B cell (primary cell): Measurements from ENCODE around the gene CBARP. TPM values are rescaled to one million over a fixed set of nuclear protein-coding genes. Genes with fewer than 3 reads are reported as not detected.

Experiments used
- ATAC-seq: fragments of 200-7000 bp; cut with Tn5 transposase; one replicate; pipeline ENCODE4 v1.10.0; 2021; ENCODE audit warnings: low read depth, mild to moderate bottlenecking, moderate number of reproducible peaks, moderate library complexity
- CTCF ChIA-PET: fragments of 350-600 bp; sonication (Branson Sonifier 250); formaldehyde crosslinking; loops from one replicate; lab custom pipeline; 2021; ENCODE audit warnings: antibody characterized with exemption, inconsistent platforms; lab: Charles Lee
- POLR2A ChIA-PET: fragments of 350-600 bp; sonication (Branson Sonifier 250); formaldehyde crosslinking; loops from one replicate; lab custom pipeline; 2021; ENCODE audit warnings: antibody characterized with exemption; lab: Charles Lee
- DNase-seq: peaks from one replicate; pipeline ENCODE4 v3.0.0; 2013
- H2AFZ ChIP-seq: 2 replicates; pipeline ENCODE4 v1.6.1; 2012; ENCODE audit warnings: mild to moderate bottlenecking, low read depth, low read length; ENCODE audit not compliant: insufficient read depth, poor library complexity, severe bottlenecking
- H3K27ac ChIP-seq, 2 donors: 1 replicate in 1 of 2; 2 replicates in 1 of 2; pipeline ENCODE4 v1.5.1; 2012 to 2013; ENCODE audit warnings: low read length in 2 of 2, mild to moderate bottlenecking in 2 of 2, moderate library complexity in 1 of 2
- H3K27me3 ChIP-seq, 4 experiments: fragments of 200-600 bp in 1 of 4; sonication (generic) in 1 of 4; replicated peaks in 1 of 4; 1 replicate in 2 of 4; 2 replicates in 2 of 4; pipeline versions ENCODE4 v1.6.1 to v1.7.0; 2013 to 2016; ENCODE audit warnings: low read length in 3 of 4, mild to moderate bottlenecking in 2 of 4, mixed read lengths in 1 of 4, moderate library complexity in 1 of 4; ENCODE audit not compliant: insufficient read depth in 4 of 4, control insufficient read depth in 3 of 4; ENCODE audit errors: control extremely low read depth in 1 of 4
- H3K36me3 ChIP-seq, 2 experiments: replicated peaks in 1 of 2; 1 replicate in 1 of 2; 2 replicates in 1 of 2; pipeline versions ENCODE4 v1.6.1 to v1.7.1; 2013; ENCODE audit warnings: low read length in 1 of 2; ENCODE audit not compliant: insufficient read depth in 2 of 2, control insufficient read depth in 1 of 2; ENCODE audit errors: control extremely low read depth in 1 of 2, extremely low read depth in 1 of 2
- H3K4me1 ChIP-seq, 2 donors: fragments of 200-600 bp in 1 of 2; sonication (generic) in 1 of 2; 1 replicate in 1 of 2; 2 replicates in 1 of 2; pipeline versions ENCODE4 v1.5.1 to v1.6.1; 2013 to 2017; ENCODE audit warnings: low read length in 2 of 2; ENCODE audit not compliant: control insufficient read depth in 2 of 2, insufficient read depth in 2 of 2
- H3K4me2 ChIP-seq: replicated peaks from 2 replicates; pipeline ENCODE3; 2012; ENCODE audit warnings: mild to moderate bottlenecking, low read depth, low read length; ENCODE audit not compliant: poor library complexity, severe bottlenecking
- H3K4me3 ChIP-seq, 5 experiments: fragments of 200-600 bp in 1 of 5; sonication (generic) in 1 of 5; 1 replicate in 3 of 5; 2 replicates in 2 of 5; pipeline versions ENCODE4 v1.5.1 to v1.7.0; 2011 to 2016; ENCODE audit warnings: low read length in 4 of 5, mild to moderate bottlenecking in 4 of 5, low read depth in 2 of 5, control low read depth in 1 of 5, moderate library complexity in 1 of 5; ENCODE audit not compliant: insufficient read depth in 1 of 5; ENCODE audit errors: control extremely low read depth in 1 of 5, extremely low read depth in 1 of 5
- H3K79me2 ChIP-seq: fragments of 200-600 bp; sonication (generic); one replicate; pipeline ENCODE4 v1.6.0; 2016; ENCODE audit warnings: low read length; ENCODE audit not compliant: control insufficient read depth, insufficient read depth
- H3K9ac ChIP-seq: fragments of 200-600 bp; sonication (generic); 2 replicates; pipeline ENCODE4 v1.6.1; 2017; ENCODE audit warnings: mild to moderate bottlenecking, low read length, moderate library complexity
- H3K9me3 ChIP-seq, 3 donors: one replicate each; pipeline versions ENCODE4 v1.6.1 to v1.7.1; 2013; ENCODE audit warnings: low read length in 2 of 3; ENCODE audit not compliant: control insufficient read depth in 2 of 3, insufficient read depth in 1 of 3; ENCODE audit errors: control extremely low read depth in 1 of 3
- H4K20me1 ChIP-seq: 2 replicates; pipeline ENCODE4 v1.6.0; 2012; ENCODE audit warnings: mild to moderate bottlenecking, low read length; ENCODE audit not compliant: insufficient read depth, control insufficient read depth, poor library complexity, severe bottlenecking
- H3K27ac Mint-ChIP-seq: one replicate; pipeline ENCODE4 v1.8.0; 2021; ENCODE audit warnings: mixed read lengths
- H3K27me3 Mint-ChIP-seq: one replicate; pipeline ENCODE4 v1.8.0; 2021; ENCODE audit warnings: mixed read lengths
- H3K4me1 Mint-ChIP-seq: one replicate; pipeline ENCODE4 v1.8.0; 2021; ENCODE audit warnings: mixed read lengths
- H3K4me3 Mint-ChIP-seq: one replicate; pipeline ENCODE4 v1.8.0; 2021; ENCODE audit warnings: mixed read lengths
- H3K9me3 Mint-ChIP-seq: one replicate; pipeline ENCODE4 v1.8.0; 2022; ENCODE audit warnings: mixed read lengths; ENCODE audit not compliant: insufficient read depth
- EZH2 ChIP-seq: IDR thresholded peaks from 2 replicates; pipeline ENCODE4 v1.6.1; 2012; ENCODE audit warnings: borderline replicate concordance, low read depth, mild to moderate bottlenecking, moderate library complexity, low read length; ENCODE audit not compliant: insufficient read depth, poor library complexity, severe bottlenecking
- WGBS: methylation state at CpG from one replicate; pipeline ENCODE4 v1.1.5; 2013; ENCODE audit warnings: missing lambda C conversion rate; ENCODE audit not compliant: insufficient coverage; 5-methylcytosine and 5-hydroxymethylcytosine counted together
- intact Hi-C: fragments of 100-400 bp; cut with micrococcal nuclease; formaldehyde crosslinking; loops from one replicate; pipeline ENCODE4 v1.10.0; 2022
- polyA plus RNA-seq: library from polyadenylated mRNA; depleted of rRNA; stranded (reverse); fragments of >200 nt; gene quantifications from 2 replicates; pipeline ENCODE4 v1.2.3, GENCODE V29; 2012
- total RNA-seq, 2 donors: library from RNA; stranded (reverse); fragments of 120-200 nt in 1 of 2; gene quantifications; 1 replicate in 1 of 2; 2 replicates in 1 of 2; pipeline versions ENCODE4 v1.2.3 to v1.2.4, GENCODE V29; 2013 to 2022
- TF ChIP-seq, protein P1 (sequence below): fragments of 200-600 bp; IDR thresholded peaks from one replicate; pipeline ENCODE4 v1.8.0; 2022; ENCODE audit warnings: antibody characterized with exemption, mild to moderate bottlenecking

The CBARP gene
- total and polyA plus RNA-seq, 2 donors (not counting 1 experiment from before 2014, with no cell fraction given): not detected

DNA sequence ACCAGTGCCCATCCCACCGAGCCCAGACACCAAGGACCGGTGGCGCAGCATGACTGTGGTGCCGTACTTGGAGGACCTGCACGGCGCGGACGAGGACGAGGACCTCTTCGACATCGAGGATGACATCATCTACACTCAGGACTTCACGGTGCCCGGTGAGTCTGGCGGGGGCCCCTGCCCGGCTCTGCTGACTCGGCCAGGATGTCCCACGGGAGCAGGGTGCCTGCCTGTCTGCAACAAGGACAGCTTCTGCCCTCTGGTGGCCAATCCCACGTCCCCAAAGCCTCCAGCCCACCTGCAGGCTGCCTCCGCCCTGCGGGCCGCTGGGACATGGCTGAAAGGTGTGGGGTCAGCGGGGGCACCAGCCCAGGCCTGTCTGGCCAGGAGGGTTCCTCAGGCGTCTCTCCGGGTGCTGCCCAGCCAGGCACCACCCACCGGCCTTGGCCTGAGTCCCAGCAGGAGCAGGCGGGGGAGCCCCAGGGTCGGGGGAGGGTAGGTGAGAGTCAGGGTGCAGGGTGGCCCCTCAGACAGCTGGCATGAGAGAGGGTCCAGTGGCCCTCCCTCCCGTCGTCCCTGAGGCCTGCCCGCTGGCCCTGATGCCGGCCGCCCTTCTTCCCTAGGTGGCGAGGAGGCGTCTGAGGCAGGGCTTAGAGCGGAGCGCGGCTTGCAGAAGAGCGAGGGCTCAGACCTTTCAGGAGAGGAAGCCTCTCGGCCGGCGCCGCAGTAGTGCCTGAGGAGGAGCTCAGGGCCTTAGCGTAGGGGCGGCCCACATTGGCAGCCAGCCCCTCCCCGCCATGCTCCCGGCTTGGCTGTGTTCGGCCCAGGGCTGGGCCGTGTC, 14.6 kb downstream of the CBARP start:
- CTCF ChIA-PET: interaction anchor here (1.0 to 1.9 kb wide), 4 partner anchors 10 to 239 kb away, joined by 3 to 6 read pairs (median 4); partner anchors contain the start of genes ATP5F1D and WDR18
- intact Hi-C loops: no loop called here
- Mint-ChIP-seq H3K27ac (no peak overlapping the region), H3K4me3 (no peak overlapping the region), H3K9me3 (no peaks in the 10 kb centered on the region), H3K4me1 (peaks cover 2% of the 10 kb centered on the region), H3K27me3 (no peaks in the 10 kb centered on the region)
- H4K20me1 ChIP-seq: peaks cover 44% of the 10 kb centered on the region
- DNase-seq (peak; percentile 56), ATAC-seq (peak; percentile 43)
- no peaks in the 10 kb centered on the region for H3K9me3 ChIP-seq
- no peaks in the 10 kb centered on the region for H3K27me3 ChIP-seq
- H2AFZ ChIP-seq: no peak overlapping the region
- H3K4me3 ChIP-seq: no peak overlapping the region
- no peaks in the 10 kb centered on the region for H3K4me1 ChIP-seq
- TF ChIP-seq, protein P1, sequence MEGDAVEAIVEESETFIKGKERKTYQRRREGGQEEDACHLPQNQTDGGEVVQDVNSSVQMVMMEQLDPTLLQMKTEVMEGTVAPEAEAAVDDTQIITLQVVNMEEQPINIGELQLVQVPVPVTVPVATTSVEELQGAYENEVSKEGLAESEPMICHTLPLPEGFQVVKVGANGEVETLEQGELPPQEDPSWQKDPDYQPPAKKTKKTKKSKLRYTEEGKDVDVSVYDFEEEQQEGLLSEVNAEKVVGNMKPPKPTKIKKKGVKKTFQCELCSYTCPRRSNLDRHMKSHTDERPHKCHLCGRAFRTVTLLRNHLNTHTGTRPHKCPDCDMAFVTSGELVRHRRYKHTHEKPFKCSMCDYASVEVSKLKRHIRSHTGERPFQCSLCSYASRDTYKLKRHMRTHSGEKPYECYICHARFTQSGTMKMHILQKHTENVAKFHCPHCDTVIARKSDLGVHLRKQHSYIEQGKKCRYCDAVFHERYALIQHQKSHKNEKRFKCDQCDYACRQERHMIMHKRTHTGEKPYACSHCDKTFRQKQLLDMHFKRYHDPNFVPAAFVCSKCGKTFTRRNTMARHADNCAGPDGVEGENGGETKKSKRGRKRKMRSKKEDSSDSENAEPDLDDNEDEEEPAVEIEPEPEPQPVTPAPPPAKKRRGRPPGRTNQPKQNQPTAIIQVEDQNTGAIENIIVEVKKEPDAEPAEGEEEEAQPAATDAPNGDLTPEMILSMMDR: no peak
- TF ChIP-seq EZH2: no peak
- no peak overlapping the region for H3K4me2 ChIP-seq
- no peak overlapping the region for H3K9ac ChIP-seq
- peaks cover 27% of the 10 kb centered on the region for H3K79me2 ChIP-seq
- peaks cover 0 to 41% of the 10 kb centered on the region in 2 experiments for H3K36me3 ChIP-seq
- H3K27ac ChIP-seq: no peak overlapping the region
- 89% methylated on average over 48 of the region's 48 CpGs for WGBS
- POLR2A ChIA-PET: interaction anchor here (0.6 to 0.9 kb wide), 2 partner anchors 52 to 159 kb away, joined by 3 read pairs; no protein-coding TSS in a partner anchor

DNA sequence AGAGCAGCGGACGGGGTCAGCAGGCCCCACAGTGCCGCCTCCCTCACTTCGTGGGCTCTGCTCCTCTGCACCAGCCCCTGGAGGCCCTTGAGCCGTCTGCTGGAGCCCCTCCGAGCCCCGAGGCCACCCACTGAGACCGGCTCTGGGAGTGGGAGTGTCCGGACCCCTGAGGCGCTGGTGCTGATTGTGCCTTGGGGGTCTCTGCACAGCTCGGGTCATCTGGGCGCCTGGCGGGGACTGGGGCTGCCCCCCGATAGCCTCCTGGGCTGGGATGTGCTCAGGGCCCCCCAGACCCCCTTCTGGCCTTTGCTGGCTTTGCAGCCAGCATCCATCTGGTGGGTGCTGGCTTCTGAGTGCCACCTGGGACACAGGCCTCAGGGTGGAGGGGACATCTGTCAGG, 15.4 kb downstream of the CBARP start:
- Histone ChIP-seq H3K4me1 (no peaks in the 10 kb centered on the region), H3K9me3 (no peaks in the 10 kb centered on the region), H3K27ac (no peak overlapping the region), H4K20me1 (peaks cover 52% of the 10 kb centered on the region), H3K4me3 (no peak overlapping the region), H2AFZ (no peak overlapping the region), H3K9ac (no peak overlapping the region), H3K36me3 (peaks cover 0 to 41% of the 10 kb centered on the region in 2 experiments), H3K27me3 (no peaks in the 10 kb centered on the region), H3K79me2 (peaks cover 35% of the 10 kb centered on the region), H3K4me2 (no peak overlapping the region)
- 96% methylated on average over 13 of the region's 14 CpGs for WGBS
- no peaks in the 10 kb centered on the region for H3K9me3 Mint-ChIP-seq
- H3K4me1 Mint-ChIP-seq: peaks cover 4% of the 10 kb centered on the region
- ATAC-seq (no peak), DNase-seq (no peak)
- ChIA-PET CTCF (interaction anchor here (1.0 to 1.9 kb wide), 2 partner anchors 31 to 238 kb away, joined by 3 to 6 read pairs; partner anchors contain the start of gene WDR18), POLR2A (interaction anchor here (0.6 to 0.9 kb wide), 2 partner anchors 51 to 487 kb away, joined by 3 to 5 read pairs; no protein-coding TSS in a partner anchor)
- H3K27ac Mint-ChIP-seq: no peak overlapping the region
- H3K27me3 Mint-ChIP-seq: no peaks in the 10 kb centered on the region
- H3K4me3 Mint-ChIP-seq: no peak overlapping the region
- intact Hi-C loops: no loop called here
- TF ChIP-seq, protein P1: no peak
- TF ChIP-seq EZH2: no peak
